ENCODE results near the gene ACSF3.

GRCh38 chr16:89055894-89056555 lies 37.6 kb upstream of the ACSF3 start:
- no peak for TF ChIP-seq CTCF (IDR thresholded peaks at IDR 0.05; ENCODE audit: poor library complexity)
- TF ChIP-seq EZH2 (IDR thresholded peaks at IDR 0.05; ENCODE audit: borderline replicate concordance), result no peak

All from hepatocyte (in vitro differentiated cells).